Liver (tissue), 9 donors: ENCODE data around the gene CHST1. TPM values are rescaled to one million over a fixed set of nuclear protein-coding genes. Genes with fewer than 3 reads are reported as not detected.

Source experiments
- DNase-seq: peaks from one replicate; pipeline ENCODE4 v3.0.0-alpha.2; 2017; ENCODE audit warnings: low spot score
- H3K27ac ChIP-seq, 2 donors: one replicate each; pipeline ENCODE4 v1.7.0; 2013; ENCODE audit warnings: inconsistent platforms in 2 of 2, low read length in 2 of 2, control low read depth in 1 of 2, low read depth in 1 of 2, mild to moderate bottlenecking in 1 of 2
- H3K27me3 ChIP-seq, 4 donors: one replicate each; pipeline versions ENCODE4 v1.6.1 to v1.7.0; 2013; ENCODE audit warnings: low read length in 3 of 4, inconsistent platforms in 1 of 4, mild to moderate bottlenecking in 1 of 4, moderate library complexity in 1 of 4; ENCODE audit not compliant: control insufficient read depth in 4 of 4, insufficient read depth in 4 of 4
- H3K36me3 ChIP-seq, 4 donors: one replicate each; pipeline versions ENCODE4 v1.6.1 to v1.7.0; 2013; ENCODE audit warnings: low read length in 3 of 4, mild to moderate bottlenecking in 3 of 4, low read depth in 1 of 4, moderate library complexity in 1 of 4; ENCODE audit not compliant: control insufficient read depth in 4 of 4, insufficient read depth in 3 of 4
- H3K4me1 ChIP-seq, 4 donors: one replicate each; pipeline versions ENCODE4 v1.6.1 to v1.7.0; 2013; ENCODE audit warnings: low read length in 3 of 4, mild to moderate bottlenecking in 3 of 4, moderate library complexity in 1 of 4; ENCODE audit not compliant: control insufficient read depth in 4 of 4, insufficient read depth in 4 of 4
- H3K4me3 ChIP-seq, 3 donors: one replicate each; pipeline versions ENCODE4 v1.6.1 to v1.7.0; 2013; ENCODE audit warnings: low read length in 3 of 3, control low read depth in 1 of 3, low read depth in 1 of 3, mild to moderate bottlenecking in 1 of 3
- H3K9ac ChIP-seq, 2 donors: one replicate each; pipeline ENCODE4 v1.7.0; 2013; ENCODE audit warnings: low read length in 2 of 2, mild to moderate bottlenecking in 2 of 2, moderate library complexity in 2 of 2, control low read depth in 1 of 2, low read depth in 1 of 2
- H3K9me3 ChIP-seq, 4 donors: one replicate each; pipeline versions ENCODE4 v1.6.1 to v1.7.0; 2013; ENCODE audit warnings: low read length in 3 of 4; ENCODE audit not compliant: control insufficient read depth in 4 of 4
- EGR1 ChIP-seq, 2 donors: IDR thresholded peaks; 2 replicates each; pipeline ENCODE4 v1.6.1; 2016 to 2018; ENCODE audit warnings: antibody characterized with exemption in 2 of 2, low read depth in 2 of 2
- FOXA1 ChIP-seq: IDR thresholded peaks from 2 replicates; pipeline ENCODE4 v1.6.1; 2016; ENCODE audit warnings: antibody characterized with exemption
- FOXA2 ChIP-seq: IDR thresholded peaks from 2 replicates; pipeline ENCODE4 v1.6.1; 2016; ENCODE audit warnings: antibody characterized with exemption
- GABPA ChIP-seq, 2 donors: IDR thresholded peaks in 1 of 2; conservative IDR thresholded peaks in 1 of 2; 2 replicates each; pipeline ENCODE4 v1.6.1; 2016; ENCODE audit warnings: antibody characterized with exemption in 2 of 2, mild to moderate bottlenecking in 1 of 2, moderate library complexity in 1 of 2
- HNF4A ChIP-seq, 2 donors: conservative IDR thresholded peaks; 2 replicates each; pipeline ENCODE4 v1.6.1; 2016; ENCODE audit warnings: antibody characterized with exemption in 2 of 2, mild to moderate bottlenecking in 2 of 2
- HNF4G ChIP-seq: IDR thresholded peaks from 2 replicates; pipeline ENCODE4 v1.6.1; 2016; ENCODE audit warnings: antibody characterized with exemption
- JUND ChIP-seq, 2 donors: IDR thresholded peaks; 2 replicates each; pipeline ENCODE4 v1.6.1; 2016; ENCODE audit warnings: antibody characterized with exemption in 2 of 2
- NR2F2 ChIP-seq: IDR thresholded peaks from 2 replicates; pipeline ENCODE4 v1.6.1; 2016; ENCODE audit warnings: antibody characterized with exemption
- RAD21 ChIP-seq, 2 donors: IDR thresholded peaks; 2 replicates each; pipeline ENCODE4 v1.6.1; 2016; ENCODE audit warnings: antibody characterized with exemption in 2 of 2, mild to moderate bottlenecking in 2 of 2
- REST ChIP-seq: IDR thresholded peaks from 2 replicates; pipeline ENCODE4 v1.6.1; 2016; ENCODE audit warnings: antibody characterized with exemption, mild to moderate bottlenecking
- RXRA ChIP-seq, 2 donors: IDR thresholded peaks; 2 replicates each; pipeline ENCODE4 v1.6.1; 2017 to 2018; ENCODE audit warnings: antibody characterized with exemption in 2 of 2, mild to moderate bottlenecking in 1 of 2
- SP1 ChIP-seq: IDR thresholded peaks from 2 replicates; pipeline ENCODE4 v1.6.1; 2018; ENCODE audit warnings: antibody characterized with exemption, mild to moderate bottlenecking
- TAF1 ChIP-seq: conservative IDR thresholded peaks from 2 replicates; pipeline ENCODE4 v1.6.1; 2016; ENCODE audit warnings: antibody characterized with exemption, mild to moderate bottlenecking
- YY1 ChIP-seq: IDR thresholded peaks from 2 replicates; pipeline ENCODE4 v1.6.1; 2016; ENCODE audit warnings: antibody characterized with exemption, mild to moderate bottlenecking
- ZBTB33 ChIP-seq: IDR thresholded peaks from 2 replicates; pipeline ENCODE4 v1.6.1; 2016; ENCODE audit warnings: antibody characterized with exemption
- WGBS: extraction: QIAGEN DNeasy Blood & Tissue Kit; methylation state at CpG from one replicate; pipeline ENCODE4 v1.1.7; 2013; 5-methylcytosine and 5-hydroxymethylcytosine counted together
- polyA plus RNA-seq, 2 donors: library from polyadenylated mRNA; stranded (reverse) in 1 of 2; unstranded in 1 of 2; fragments of 200-250 nt in 1 of 2; fragments of >200 nt in 1 of 2; fragmentation: Nextera tagmentation in 1 of 2; extraction: Ambion mirVana in 1 of 2; gene quantifications; one replicate each; pipeline versions ENCODE4 v1.2.1 to v1.2.3, GENCODE V29; 2013 to 2015
- total RNA-seq, 2 donors: library from RNA; depleted of rRNA; stranded (reverse); fragments of >200 nt; gene quantifications; one replicate each; pipeline ENCODE4 v1.2.3, GENCODE V29; 2014
- TF ChIP-seq, protein P1 (sequence below): fragments of 150-350 bp; IDR thresholded peaks from 2 replicates; pipeline ENCODE4 v1.5.1; 2017; ENCODE audit warnings: improper control_type of control experiment, low read depth, low read length; ENCODE audit not compliant: missing input control
- TF ChIP-seq, protein P2 (sequence below): IDR thresholded peaks from 2 replicates; pipeline ENCODE4 v1.6.1; 2016; ENCODE audit warnings: antibody characterized with exemption
- donor health status: healthy.
- donor health status: healthy.
- donor health status: healthy.
- donor health status: healthy.
- donor health status: healthy.

CHST1 gene
- total and polyA plus RNA-seq, 4 donors: 0.23 to 0.81 (median 0.45) TPM

GRCh38 chr11:45648931-45649330 lies 16.5 kb downstream of the CHST1 start:
- Histone ChIP-seq H3K27ac (no peak overlapping the region), H3K9me3 (no peaks in the 10 kb centered on the region), H3K36me3 (no peaks in the 10 kb centered on the region), H3K4me1 (no peaks in the 10 kb centered on the region), H3K27me3 (no peaks in the 10 kb centered on the region), H3K4me3 (no peak overlapping the region), H3K9ac (no peak overlapping the region)
- 80% methylated on average over 9 of the region's 9 CpGs for WGBS
- no peak for TF ChIP-seq FOXA2
- no peak for TF ChIP-seq JUND (IDR thresholded peaks at IDR 0.05)
- TF ChIP-seq HNF4G: no peak
- no peak for TF ChIP-seq RXRA (IDR thresholded peaks at IDR 0.05)
- no peak for TF ChIP-seq YY1
- DNase-seq: no peak

DNA sequence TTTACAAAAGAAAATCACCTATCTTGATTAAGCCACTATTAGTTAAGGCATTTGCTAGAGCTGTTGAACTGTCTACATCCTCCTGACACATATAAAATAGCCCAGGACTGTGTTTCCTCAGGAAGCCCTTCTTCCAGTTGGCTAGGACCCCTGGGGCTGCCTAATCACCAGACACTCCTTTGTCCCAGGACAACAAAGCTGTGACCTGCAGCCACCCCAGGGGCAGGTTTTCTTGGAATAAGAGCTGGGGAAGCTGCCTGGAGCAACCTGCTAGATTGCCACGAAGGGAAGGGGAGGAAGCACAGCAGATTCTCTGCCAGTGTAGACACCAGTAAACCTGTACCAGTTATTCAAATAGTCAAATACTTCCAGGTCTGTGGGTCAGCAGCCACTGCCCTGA lies 17.6 kb downstream of the CHST1 start:
- H3K27ac ChIP-seq: no peak overlapping the region
- DNase-seq: no peak
- TF ChIP-seq REST (no peak), SP1 (no peak)
- H3K4me3 ChIP-seq: no peak overlapping the region
- WGBS: 33% methylated on average over 1 of the region's 1 CpG
- H3K9ac ChIP-seq: no peak overlapping the region
- H3K4me1 ChIP-seq: no peaks in the 10 kb centered on the region
- H3K36me3 ChIP-seq: no peaks in the 10 kb centered on the region
- H3K27me3 ChIP-seq: peaks cover 0 to 2% (median 0%) of the 10 kb centered on the region in 4 donors
- peaks cover 0 to 5% (median 0%) of the 10 kb centered on the region in 4 donors for H3K9me3 ChIP-seq

GRCh38 chr11:45647329-45647728 lies 18.1 kb downstream of the CHST1 start:
- 72% methylated on average over 3 of the region's 3 CpGs for WGBS
- Histone ChIP-seq H3K4me3 (no peak overlapping the region), H3K27ac (no peak overlapping the region), H3K9ac (no peak overlapping the region), H3K27me3 (peaks cover 0 to 2% (median 0%) of the 10 kb centered on the region in 4 donors), H3K36me3 (no peaks in the 10 kb centered on the region), H3K4me1 (no peaks in the 10 kb centered on the region), H3K9me3 (peaks cover 0 to 5% (median 0%) of the 10 kb centered on the region in 4 donors)
- TF ChIP-seq TAF1 (no peak), HNF4G (no peak), GABPA (IDR thresholded peaks at IDR 0.05 in 1 of 2, conservative IDR thresholded peaks at IDR 0.05 in 1 of 2) (no peak), FOXA1 (no peak), JUND (IDR thresholded peaks at IDR 0.05) (no peak), NR2F2 (no peak), RAD21 (IDR thresholded peaks at IDR 0.05) (no peak), EGR1 (IDR thresholded peaks at IDR 0.05; ENCODE audit: low read depth in 2 of 2) (no peak), HNF4A (conservative IDR thresholded peaks at IDR 0.05) (no peak), SP1 (no peak), YY1 (no peak), FOXA2 (no peak), ZBTB33 (no peak)
- TF ChIP-seq, protein P1, sequence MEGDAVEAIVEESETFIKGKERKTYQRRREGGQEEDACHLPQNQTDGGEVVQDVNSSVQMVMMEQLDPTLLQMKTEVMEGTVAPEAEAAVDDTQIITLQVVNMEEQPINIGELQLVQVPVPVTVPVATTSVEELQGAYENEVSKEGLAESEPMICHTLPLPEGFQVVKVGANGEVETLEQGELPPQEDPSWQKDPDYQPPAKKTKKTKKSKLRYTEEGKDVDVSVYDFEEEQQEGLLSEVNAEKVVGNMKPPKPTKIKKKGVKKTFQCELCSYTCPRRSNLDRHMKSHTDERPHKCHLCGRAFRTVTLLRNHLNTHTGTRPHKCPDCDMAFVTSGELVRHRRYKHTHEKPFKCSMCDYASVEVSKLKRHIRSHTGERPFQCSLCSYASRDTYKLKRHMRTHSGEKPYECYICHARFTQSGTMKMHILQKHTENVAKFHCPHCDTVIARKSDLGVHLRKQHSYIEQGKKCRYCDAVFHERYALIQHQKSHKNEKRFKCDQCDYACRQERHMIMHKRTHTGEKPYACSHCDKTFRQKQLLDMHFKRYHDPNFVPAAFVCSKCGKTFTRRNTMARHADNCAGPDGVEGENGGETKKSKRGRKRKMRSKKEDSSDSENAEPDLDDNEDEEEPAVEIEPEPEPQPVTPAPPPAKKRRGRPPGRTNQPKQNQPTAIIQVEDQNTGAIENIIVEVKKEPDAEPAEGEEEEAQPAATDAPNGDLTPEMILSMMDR: no peak
- TF ChIP-seq, protein P2, sequence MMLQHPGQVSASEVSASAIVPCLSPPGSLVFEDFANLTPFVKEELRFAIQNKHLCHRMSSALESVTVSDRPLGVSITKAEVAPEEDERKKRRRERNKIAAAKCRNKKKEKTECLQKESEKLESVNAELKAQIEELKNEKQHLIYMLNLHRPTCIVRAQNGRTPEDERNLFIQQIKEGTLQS: no peak
- no peak for DNase-seq
